Measurements from ENCODE around the gene FLNA.
"Not testable (repeated sequence)": the region's sequence is repeated elsewhere in the genome, so short reads cannot be mapped to it uniquely, and the experiment has no call there.

Gene FLNA

GRCh38 chrX:154315416-154315815, 59.0 kb downstream of the FLNA start:
- intact Hi-C loops (cut with DNase I), result no loop called here

GRCh38 chrX:154313147-154313546, 61.3 kb downstream of the FLNA start:
- intact Hi-C loops (cut with DNase I), result no loop called here
- DNase-seq, result peak in 1 of 10 donors; percentile 9

More at GRCh38 chrX:154315416-154315815, 59.0 kb downstream of the FLNA start:
- peak in 2 of 10 donors; percentile 8 to 72 for DNase-seq

GRCh38 chrX:154312116-154312515, 62.3 kb downstream of the FLNA start:
- intact Hi-C loops (cut with DNase I), result no loop called here
- peak in 2 of 10 donors; percentile 31 to 57 for DNase-seq

GRCh38 chrX:154310616-154311536, 63.6 kb downstream of the FLNA start:
- DNase-seq, result peak in 3 of 10 donors; percentile 18 to 65 (median 64)
- intact Hi-C loops (cut with DNase I), result no loop called here

- peak in 2 of 10 donors; percentile 38 to 69 for DNase-seq
- intact Hi-C loops (cut with DNase I), result no loop called here
These were observed 65.2 kb downstream of the FLNA start for GRCh38 chrX:154309041-154309775.

- intact Hi-C loops (cut with DNase I), result no loop called here
- peak in 7 of 10 donors; percentile 21 to 78 (median 51) for DNase-seq
These were observed 66.1 kb downstream of the FLNA start for GRCh38 chrX:154308108-154308946.

GRCh38 chrX:154307202-154307601, 67.2 kb downstream of the FLNA start:
- intact Hi-C loops (cut with DNase I), result no loop called here
- DNase-seq, result peak in 2 of 10 donors; percentile 40 to 44

- DNase-seq, result peak in 2 of 10 donors; percentile 41 to 62
- intact Hi-C loops (cut with DNase I), result no loop called here
These were observed 68.8 kb downstream of the FLNA start for GRCh38 chrX:154305541-154306205.

- peak in 2 of 10 donors; percentile 22 to 32 for DNase-seq
- intact Hi-C loops (cut with DNase I), result no loop called here
These were observed 69.6 kb downstream of the FLNA start for GRCh38 chrX:154304846-154305245.

- DNase-seq, result peak in 2 of 10 donors; percentile 1 to 6
- intact Hi-C loops (cut with DNase I), result no loop called here
These were observed 71.0 kb downstream of the FLNA start for GRCh38 chrX:154303476-154303875.

- intact Hi-C loops (cut with DNase I), result not testable (repeated sequence)
- peak in 2 of 10 donors; percentile 32 to 41 for DNase-seq
These were observed 71.4 kb downstream of the FLNA start for GRCh38 chrX:154302998-154303397.

GRCh38 chrX:154300816-154301215, 73.6 kb downstream of the FLNA start:
- intact Hi-C loops (cut with DNase I), result no loop called here
- DNase-seq, result peak in 2 of 10 donors; percentile 9 to 64

Measured in posterior cingulate gyrus (tissue), 11 donors.